PC-3 (cell line): ENCODE results near the gene ZFPM1. TPM values are rescaled to one million over a fixed set of nuclear protein-coding genes. Genes with fewer than 3 reads are reported as not detected.

ENCODE experiments used
- ATAC-seq: fragments of 200-7000 bp; cut with Tn5 transposase; 2 replicates; pipeline ENCODE4 v1.9.1; 2020; ENCODE audit warnings: mild to moderate bottlenecking, moderate library complexity
- BruUV-seq: library from RNA; stranded (reverse); fragments of 400-500 nt; replicated peaks from 2 replicates; lab custom pipeline; 2021; lab: Mats Ljungman, UMichigan
- CTCF ChIA-PET: fragments of 300-600 bp; sonication (Branson Sonifier 250); formaldehyde crosslinking; loops from one replicate; lab custom pipeline; 2022; ENCODE audit warnings: antibody characterized with exemption; lab: Charles Lee
- POLR2A ChIA-PET: fragments of 300-600 bp; sonication (Branson Sonifier 250); formaldehyde crosslinking; loops from one replicate; lab custom pipeline; 2022; ENCODE audit warnings: antibody characterized with exemption; ENCODE audit not compliant: unreplicated experiment; lab: Charles Lee
- DNase-seq: peaks from one replicate; pipeline ENCODE4 v3.0.0-alpha.2; 2015
- H2AFZ ChIP-seq: fragments of 300-600 bp; sonication (generic); 2 replicates; pipeline ENCODE4 v1.6.0; 2016; ENCODE audit warnings: antibody characterized with exemption, low read length
- H3F3A ChIP-seq: fragments of 300-600 bp; sonication (generic); one replicate; pipeline ENCODE4 v1.6.0; 2017; ENCODE audit warnings: antibody characterized with exemption, low read length, control low read depth, mild to moderate bottlenecking; ENCODE audit not compliant: unreplicated experiment
- H3K27ac ChIP-seq: fragments of 300-600 bp; sonication (generic); 2 replicates; pipeline ENCODE4 v1.5.1; 2016; ENCODE audit warnings: mild to moderate bottlenecking, low read length
- H3K27me3 ChIP-seq: fragments of 300-600 bp; sonication (generic); 2 replicates; pipeline ENCODE4 v1.6.1; 2016; ENCODE audit warnings: low read length, mixed read lengths
- H3K36me3 ChIP-seq: fragments of 300-600 bp; sonication (generic); 2 replicates; pipeline ENCODE4 v1.6.1; 2016; ENCODE audit warnings: low read depth, mixed run types, low read length, mixed read lengths
- H3K4me1 ChIP-seq: fragments of 300-600 bp; sonication (generic); 2 replicates; pipeline ENCODE4 v1.5.1; 2016; ENCODE audit warnings: low read length; ENCODE audit not compliant: insufficient read depth
- H3K4me2 ChIP-seq: fragments of 300-600 bp; sonication (generic); 2 replicates; pipeline ENCODE4 v1.6.0; 2016; ENCODE audit warnings: low read length
- H3K4me3 ChIP-seq: fragments of 300-600 bp; sonication (generic); 2 replicates; pipeline ENCODE4 v1.5.1; 2016; ENCODE audit warnings: mild to moderate bottlenecking, low read length, mixed read lengths
- H3K79me2 ChIP-seq: fragments of 300-600 bp; sonication (generic); 2 replicates; pipeline ENCODE4 v1.6.1; 2017; ENCODE audit warnings: low read length, mixed read lengths
- H3K9ac ChIP-seq: fragments of 300-600 bp; sonication (generic); 2 replicates; pipeline ENCODE4 v1.6.0; 2016; ENCODE audit warnings: mild to moderate bottlenecking, low read length
- H3K9me2 ChIP-seq: fragments of 300-600 bp; sonication (generic); replicated peaks from 2 replicates; pipeline ENCODE4 v1.6.1; 2016; ENCODE audit warnings: mixed run types, low read length, mixed read lengths
- H3K9me3 ChIP-seq: fragments of 300-600 bp; sonication (generic); 2 replicates; pipeline ENCODE4 v1.6.1; 2016; ENCODE audit warnings: low read length, mixed read lengths
- H4K20me1 ChIP-seq: fragments of 300-600 bp; sonication (generic); 2 replicates; pipeline ENCODE4 v1.6.1; 2016; ENCODE audit warnings: low read length, mixed read lengths
- CTCF ChIP-seq: fragments of 300-600 bp; sonication (generic); conservative IDR thresholded peaks from 2 replicates; pipeline ENCODE4 v1.5.1; 2017; ENCODE audit warnings: antibody characterized with exemption, low read depth, mild to moderate bottlenecking, low read length
- EZH2 ChIP-seq: fragments of 300-600 bp; sonication (generic); IDR thresholded peaks from one replicate; pipeline ENCODE4 v1.6.1; 2017; ENCODE audit warnings: antibody characterized with exemption, mild to moderate bottlenecking, low read length; ENCODE audit not compliant: unreplicated experiment
- EZH2phosphoT487 ChIP-seq: fragments of 300-600 bp; sonication (generic); IDR thresholded peaks from 2 replicates; pipeline ENCODE4 v1.6.1; 2018; ENCODE audit warnings: mild to moderate bottlenecking, antibody characterized with exemption, low read length, borderline replicate concordance
- intact Hi-C: fragments of 100-400 bp; cut with micrococcal nuclease; formaldehyde crosslinking; loops from 2 replicates; pipeline ENCODE4 v1.9.0; 2023
- total RNA-seq: library from RNA; depleted of rRNA; stranded (reverse); fragments of >200 nt; gene quantifications from 2 replicates; pipeline ENCODE4 v1.2.3, GENCODE V29; 2014

Gene ZFPM1
- total RNA-seq, 1 experiment from 2014 or later: 4.6 TPM

- Histone ChIP-seq H3K9ac (no peak overlapping the region), H3K27me3 (no peaks in the 10 kb centered on the region), H3K4me1 (no peaks in the 10 kb centered on the region), H3K79me2 (no peaks in the 10 kb centered on the region), H3K9me3 (no peaks in the 10 kb centered on the region), H3K36me3 (no peaks in the 10 kb centered on the region), H3F3A (no peaks in the 10 kb centered on the region), H3K4me2 (no peak overlapping the region), H3K4me3 (no peak overlapping the region), H2AFZ (no peak overlapping the region), H3K27ac (no peak overlapping the region), H4K20me1 (no peaks in the 10 kb centered on the region), H3K9me2 (no peaks in the 10 kb centered on the region)
- TF ChIP-seq CTCF: no peak
- no peak for TF ChIP-seq EZH2phosphoT487
- TF ChIP-seq EZH2: no peak
- ChIA-PET POLR2A (no interaction called here), CTCF (no interaction called here)
- DNase-seq: no peak
- intact Hi-C loops: no loop called here
- ATAC-seq: no peak
- BruUV-seq: no TSS peak
These were observed 19.6 kb downstream of the ZFPM1 start for GRCh38 chr16:88472637-88473205.

- Histone ChIP-seq H3K4me1 (no peaks in the 10 kb centered on the region), H3K9me2 (no peaks in the 10 kb centered on the region), H3K4me3 (no peak overlapping the region), H3K27me3 (no peaks in the 10 kb centered on the region), H3F3A (no peaks in the 10 kb centered on the region), H2AFZ (no peak overlapping the region), H3K36me3 (no peaks in the 10 kb centered on the region), H3K27ac (no peak overlapping the region), H3K9ac (no peak overlapping the region), H3K9me3 (no peaks in the 10 kb centered on the region), H3K79me2 (no peaks in the 10 kb centered on the region), H4K20me1 (no peaks in the 10 kb centered on the region), H3K4me2 (no peak overlapping the region)
- TF ChIP-seq EZH2 (no peak), CTCF (no peak), EZH2phosphoT487 (no peak)
- ChIA-PET POLR2A (no interaction called here), CTCF (no interaction called here)
- no peak for DNase-seq
- ATAC-seq: no peak
- BruUV-seq: no TSS peak
- intact Hi-C loops: no loop called here
These were observed 20.8 kb downstream of the ZFPM1 start for GRCh38 chr16:88473666-88474534.

DNA sequence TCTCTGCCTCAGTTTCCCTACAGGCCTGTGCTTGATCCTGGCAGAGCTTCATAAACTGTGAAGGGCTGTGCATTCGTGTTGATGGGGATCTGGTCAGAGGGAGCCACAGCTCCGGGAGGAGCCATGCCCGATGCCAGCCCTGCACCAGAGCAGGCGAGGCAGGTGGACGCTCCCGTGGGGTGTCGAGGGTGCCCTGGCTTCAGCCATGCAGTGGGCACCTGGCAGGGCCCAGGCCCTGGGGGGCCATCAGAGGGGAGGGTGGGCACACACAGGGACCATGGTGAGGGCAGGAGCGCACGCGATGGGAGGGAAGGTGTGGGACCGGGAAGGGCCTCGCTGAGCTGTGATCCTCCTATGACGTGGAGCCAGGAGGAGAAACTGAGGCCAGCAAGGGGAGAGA lies 22.0 kb downstream of the ZFPM1 start:
- ChIA-PET CTCF (no interaction called here), POLR2A (no interaction called here)
- DNase-seq (no peak), ATAC-seq (no peak)
- Histone ChIP-seq H3F3A (no peaks in the 10 kb centered on the region), H3K4me3 (no peak overlapping the region), H3K27me3 (no peaks in the 10 kb centered on the region), H3K9ac (no peak overlapping the region), H3K79me2 (no peaks in the 10 kb centered on the region), H3K36me3 (no peaks in the 10 kb centered on the region), H4K20me1 (no peaks in the 10 kb centered on the region), H3K9me2 (no peaks in the 10 kb centered on the region), H3K27ac (no peak overlapping the region), H3K9me3 (no peaks in the 10 kb centered on the region), H2AFZ (no peak overlapping the region), H3K4me1 (no peaks in the 10 kb centered on the region), H3K4me2 (no peak overlapping the region)
- BruUV-seq: no TSS peak
- TF ChIP-seq EZH2: no peak
- TF ChIP-seq CTCF: no peak
- TF ChIP-seq EZH2phosphoT487: no peak
- intact Hi-C loops: no loop called here
